HG03064 (cell line): Measurements from ENCODE around the gene GNL1.
"Not testable (repeated sequence)": the region's sequence is repeated elsewhere in the genome, so short reads cannot be mapped to it uniquely, and the experiment has no call there.

ENCODE experiments used
- ATAC-seq: cut with Tn5 transposase; IDR thresholded peaks from one replicate; pipeline ENCODE4 v1.9.1; 2021; ENCODE audit warnings: low read depth; ENCODE audit not compliant: unreplicated experiment

Gene GNL1, protein sequence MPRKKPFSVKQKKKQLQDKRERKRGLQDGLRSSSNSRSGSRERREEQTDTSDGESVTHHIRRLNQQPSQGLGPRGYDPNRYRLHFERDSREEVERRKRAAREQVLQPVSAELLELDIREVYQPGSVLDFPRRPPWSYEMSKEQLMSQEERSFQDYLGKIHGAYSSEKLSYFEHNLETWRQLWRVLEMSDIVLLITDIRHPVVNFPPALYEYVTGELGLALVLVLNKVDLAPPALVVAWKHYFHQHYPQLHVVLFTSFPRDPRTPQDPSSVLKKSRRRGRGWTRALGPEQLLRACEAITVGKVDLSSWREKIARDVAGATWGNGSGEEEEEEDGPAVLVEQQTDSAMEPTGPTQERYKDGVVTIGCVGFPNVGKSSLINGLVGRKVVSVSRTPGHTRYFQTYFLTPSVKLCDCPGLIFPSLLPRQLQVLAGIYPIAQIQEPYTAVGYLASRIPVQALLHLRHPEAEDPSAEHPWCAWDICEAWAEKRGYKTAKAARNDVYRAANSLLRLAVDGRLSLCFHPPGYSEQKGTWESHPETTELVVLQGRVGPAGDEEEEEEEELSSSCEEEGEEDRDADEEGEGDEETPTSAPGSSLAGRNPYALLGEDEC

DNA sequence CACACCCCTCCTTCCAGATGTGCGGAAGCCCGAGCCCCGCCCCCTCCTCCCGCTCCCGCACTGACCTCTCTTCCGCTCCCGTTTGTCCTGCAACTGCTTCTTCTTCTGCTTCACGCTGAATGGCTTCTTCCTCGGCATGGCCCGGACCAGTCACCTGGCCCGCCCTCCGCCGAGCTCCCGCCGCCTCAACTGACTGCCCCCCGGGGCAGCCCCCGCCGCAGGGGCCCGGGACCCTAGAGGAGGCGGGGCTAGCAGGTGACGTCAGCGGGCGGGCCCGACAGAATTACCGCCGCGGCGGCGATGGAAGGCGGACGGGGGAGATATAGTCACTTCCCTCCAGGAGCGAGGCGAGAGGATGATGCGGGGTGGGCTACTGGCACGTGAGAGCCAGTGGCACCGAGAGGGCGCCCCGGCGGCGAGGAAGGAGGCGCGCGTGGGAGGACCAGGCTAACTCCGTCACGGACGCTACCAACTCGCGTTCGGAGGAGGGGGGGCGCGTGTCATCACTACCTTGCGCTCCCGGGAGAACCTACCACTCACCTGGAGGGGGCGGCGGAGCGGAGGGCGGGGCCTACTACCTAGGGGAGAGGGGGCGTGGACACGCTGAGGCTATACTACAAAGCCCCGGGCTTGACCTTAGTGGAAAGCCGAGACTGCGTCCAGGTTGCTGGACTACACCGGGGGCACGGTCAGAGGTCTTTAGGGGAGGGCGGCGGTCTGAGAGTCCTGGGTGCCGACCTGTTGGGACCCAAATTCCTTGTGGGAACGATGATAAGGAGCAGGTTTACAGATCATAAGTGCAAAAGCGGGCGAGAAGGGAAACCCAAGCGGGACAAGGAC, at the start of gene GNL1:
Gene GNL1, minus strand, starts transcription at position 424 of the 840 bp plus-strand sequence. Its CDS starts 286 bp downstream, at position 138.
- peak; percentile 77 for ATAC-seq

GRCh38 chr6:30603961-30604360, 47.7 kb upstream of the GNL1 start:
- no peak for ATAC-seq

- ATAC-seq: no peak
Measured at GRCh38 chr6:30601815-30602641, 45.7 kb upstream of the GNL1 start.

DNA sequence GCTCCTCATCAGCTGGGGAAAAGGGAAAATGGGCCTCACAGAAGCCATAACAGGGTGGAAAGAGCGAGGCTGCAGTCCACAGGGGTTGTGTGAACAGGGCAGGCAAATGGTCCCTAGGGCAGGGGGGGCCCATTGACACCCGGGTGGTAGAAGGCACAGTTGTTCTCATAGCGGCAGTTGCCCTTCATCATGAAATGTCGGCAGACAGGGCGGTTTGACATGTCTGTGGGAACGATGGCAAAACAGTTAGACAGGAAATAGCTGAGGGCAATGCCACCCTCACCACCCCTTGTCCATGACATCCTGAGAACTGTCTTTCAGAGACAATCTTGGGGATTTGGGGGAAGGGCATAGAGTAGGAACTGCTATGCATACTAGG, 45.1 kb upstream of the GNL1 start:
- no peak for ATAC-seq

DNA sequence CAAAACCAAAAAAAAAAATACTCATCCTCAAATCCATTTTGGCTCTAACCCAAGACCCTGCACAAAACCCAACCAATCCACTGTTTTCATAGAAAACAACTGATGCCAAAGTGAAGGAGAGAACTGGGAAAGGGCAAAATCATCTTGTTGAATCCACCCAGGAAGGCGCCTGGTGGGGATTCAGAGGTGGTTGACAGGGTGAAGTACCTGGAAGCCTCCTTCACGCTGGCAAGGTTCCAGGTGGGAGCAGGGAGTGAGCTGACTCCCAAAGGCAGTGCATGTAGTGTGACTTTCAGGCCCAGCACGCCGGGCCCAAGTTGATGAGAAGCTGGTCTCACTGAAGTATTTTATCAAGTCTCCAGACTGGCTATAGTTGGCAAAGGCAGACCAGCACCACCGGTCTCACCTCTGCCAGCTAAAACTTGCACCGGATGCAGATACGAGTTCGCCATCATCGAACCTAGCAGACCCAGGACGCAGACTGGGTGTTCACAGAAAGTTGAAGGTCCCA, 44.2 kb upstream of the GNL1 start:
- no peak for ATAC-seq

DNA sequence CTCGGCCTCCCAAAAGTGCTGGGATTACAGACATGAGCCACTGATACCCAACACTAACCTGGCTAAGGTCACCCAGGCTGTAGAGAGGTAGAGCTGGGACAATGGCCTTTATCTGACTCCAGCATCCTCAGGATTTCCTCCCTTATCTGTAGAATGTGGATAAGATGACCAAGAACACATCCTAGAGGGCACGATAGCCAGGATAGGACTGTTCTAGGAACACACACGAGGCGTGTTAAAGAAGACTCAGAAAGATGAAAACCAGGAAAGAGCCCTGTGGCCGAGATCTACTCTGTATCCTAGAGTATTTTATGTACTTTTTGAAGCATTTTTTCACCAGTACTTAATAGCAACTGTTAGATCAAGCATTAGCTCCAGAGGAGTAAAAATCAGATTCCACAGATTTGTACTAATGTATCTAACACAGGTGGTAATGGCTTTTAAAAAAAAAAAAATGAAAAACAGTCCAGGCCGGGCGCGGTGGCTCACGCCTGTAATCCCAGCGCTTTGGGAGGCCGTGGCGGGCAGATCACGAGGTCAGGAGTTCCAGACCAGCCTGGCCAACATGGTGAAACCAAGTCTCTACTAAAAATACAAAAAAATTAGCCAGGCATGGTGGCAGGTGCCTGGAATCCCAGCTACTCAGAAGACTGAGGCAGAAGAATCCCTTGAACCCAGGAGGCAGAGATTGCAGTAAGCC, 43.5 kb upstream of the GNL1 start:
- no peak for ATAC-seq

- ATAC-seq: no peak
Measured at GRCh38 chr6:30598912-30599624, 42.8 kb upstream of the GNL1 start.

- ATAC-seq: not testable (repeated sequence)
Measured at GRCh38 chr6:30597315-30598144, 41.2 kb upstream of the GNL1 start.

- no peak for ATAC-seq
Measured at GRCh38 chr6:30592287-30592686, 36.0 kb upstream of the GNL1 start.

- ATAC-seq: no peak
Measured at GRCh38 chr6:30591008-30591407, 34.7 kb upstream of the GNL1 start.

GRCh38 chr6:30590509-30590908, 34.2 kb upstream of the GNL1 start:
- no peak for ATAC-seq

DNA sequence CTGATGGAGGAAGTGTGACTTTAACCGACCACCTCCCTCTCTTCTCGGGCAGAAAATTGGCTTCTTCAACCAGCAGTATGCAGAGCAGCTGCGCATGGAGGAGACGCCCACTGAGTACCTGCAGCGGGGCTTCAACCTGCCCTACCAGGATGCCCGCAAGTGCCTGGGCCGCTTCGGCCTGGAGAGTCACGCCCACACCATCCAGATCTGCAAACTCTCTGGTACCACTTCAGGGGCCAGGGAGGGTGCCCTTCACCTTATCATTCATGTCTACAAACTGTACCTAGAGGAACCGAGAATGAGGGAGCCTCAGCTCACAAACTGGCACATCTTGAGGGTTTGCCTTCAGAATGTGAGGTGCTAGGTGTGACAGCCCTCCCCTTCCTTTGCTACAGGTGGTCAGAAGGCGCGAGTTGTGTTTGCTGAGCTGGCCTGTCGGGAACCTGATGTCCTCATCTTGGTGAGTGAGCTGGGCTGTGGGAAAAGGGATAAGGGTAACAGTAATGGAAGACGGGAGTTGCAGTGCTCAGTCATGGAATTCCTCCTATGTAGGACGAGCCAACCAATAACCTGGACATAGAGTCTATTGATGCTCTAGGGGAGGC, 33.6 kb upstream of the GNL1 start:
- ATAC-seq: no peak

DNA sequence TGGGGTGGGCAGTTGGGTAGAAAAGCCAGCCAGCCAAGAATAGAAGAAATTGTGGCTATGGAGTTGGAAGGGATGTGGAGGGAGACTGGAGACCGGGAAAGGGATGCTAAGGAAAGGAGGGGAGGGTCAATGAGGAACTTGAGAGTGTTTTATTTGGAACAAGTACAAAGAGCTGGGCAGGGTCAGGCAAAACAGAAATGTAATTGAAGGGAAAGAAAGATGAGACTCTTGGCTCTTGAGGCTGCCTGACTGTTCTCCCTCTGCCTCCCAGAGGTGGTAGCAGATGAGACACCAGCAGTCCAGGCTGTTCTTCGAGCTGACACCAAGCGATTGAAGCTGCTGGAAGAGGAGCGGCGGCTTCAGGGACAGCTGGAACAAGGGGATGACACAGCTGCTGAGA, 27.6 kb upstream of the GNL1 start:
- no peak for ATAC-seq

- ATAC-seq: no peak
Measured at GRCh38 chr6:30578051-30578450, 21.8 kb upstream of the GNL1 start.

DNA sequence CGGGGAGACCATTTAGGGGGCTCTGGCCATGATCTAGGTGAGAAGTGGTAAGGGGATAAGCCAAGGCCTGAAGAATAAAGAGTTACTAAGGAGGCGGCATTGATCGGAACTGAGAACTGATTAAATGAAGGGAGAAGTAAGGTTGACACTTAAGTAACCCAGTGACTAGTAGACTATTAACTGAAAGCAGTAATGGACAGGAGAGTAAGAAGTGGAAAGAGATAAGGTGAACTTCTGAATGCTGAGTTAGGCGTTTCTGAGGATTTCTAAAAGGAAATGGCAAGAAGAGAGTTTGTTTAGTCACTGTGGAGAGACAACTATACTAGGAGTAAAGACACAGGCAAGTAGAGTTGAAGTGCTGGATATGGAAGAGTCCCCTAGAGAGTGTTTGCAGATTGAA, 16.8 kb upstream of the GNL1 start:
- ATAC-seq: no peak

DNA sequence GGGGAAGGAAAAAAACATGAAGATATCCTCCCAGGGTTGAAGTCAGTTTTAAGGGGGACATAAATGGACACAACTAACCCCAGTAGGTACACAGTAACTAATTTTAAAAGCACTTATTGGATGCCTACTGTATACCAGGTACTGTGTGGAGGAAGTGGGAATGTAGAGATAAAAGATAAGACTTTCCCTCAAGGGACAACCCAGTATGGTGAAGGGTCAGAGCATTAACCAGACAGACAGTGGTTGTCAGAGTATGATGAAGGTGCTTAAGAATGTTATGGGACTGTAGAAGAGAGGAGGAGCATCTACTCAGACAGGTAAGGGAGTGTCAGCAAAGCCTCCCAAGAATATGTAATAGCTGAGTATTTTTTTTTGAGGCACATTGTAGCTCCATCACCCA, 15.9 kb upstream of the GNL1 start:
- ATAC-seq: no peak

DNA sequence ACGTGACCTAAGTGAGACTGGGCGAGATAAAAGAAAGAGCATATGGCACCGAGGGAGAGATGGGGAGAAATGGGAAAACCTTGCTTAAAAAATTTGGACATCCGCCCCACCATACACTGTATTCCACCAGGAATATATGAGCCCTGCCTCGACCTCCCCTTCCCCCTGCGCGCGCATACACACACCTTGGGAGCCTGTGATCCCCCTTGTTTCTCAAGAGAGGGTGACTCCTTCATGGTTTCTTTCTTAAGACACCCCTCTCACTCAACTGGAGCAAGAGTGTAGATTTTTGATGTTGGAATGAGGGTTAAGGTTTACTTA, 15.4 kb upstream of the GNL1 start:
- ATAC-seq: no peak
